GM23338 (cell line): ENCODE data around the gene RAD54L2.

Experiments used
- CREB1 ChIP-seq: fragments of 250-450 bp; sonication (Bioruptor Pico); IDR thresholded peaks from 2 replicates; pipeline ENCODE4 v1.5.0; 2020; ENCODE audit warnings: low read depth, mild to moderate bottlenecking, moderate library complexity
- CTCF ChIP-seq, 2 experiments: fragments of 200-600 bp in 1 of 2; sonication (generic) in 1 of 2; conservative IDR thresholded peaks; 2 replicates each; pipeline versions ENCODE4 v1.5.1 to v1.6.1; 2016 to 2017; ENCODE audit warnings: antibody characterized with exemption in 2 of 2, low read depth in 2 of 2, mild to moderate bottlenecking in 2 of 2, moderate library complexity in 1 of 2
- EZH2 ChIP-seq: fragments of 200-600 bp; sonication (generic); IDR thresholded peaks from one replicate; pipeline ENCODE4 v1.8.0; 2017; ENCODE audit warnings: antibody characterized with exemption, mild to moderate bottlenecking, low read depth; ENCODE audit not compliant: unreplicated experiment
- EZH2phosphoT487 ChIP-seq: fragments of 200-600 bp; sonication (generic); IDR thresholded peaks from one replicate; pipeline ENCODE4 v1.8.1; 2018; ENCODE audit warnings: antibody characterized with exemption; ENCODE audit not compliant: unreplicated experiment
- NANOG ChIP-seq: IDR thresholded peaks from 2 replicates; pipeline ENCODE4 v1.6.1; 2016; ENCODE audit warnings: antibody characterized with exemption, borderline replicate concordance
- POLR2AphosphoS5 ChIP-seq: IDR thresholded peaks from 2 replicates; pipeline ENCODE4 v1.6.1; 2016; ENCODE audit warnings: antibody characterized with exemption, low read depth
- TF ChIP-seq, protein P1 (sequence below): IDR thresholded peaks from one replicate; pipeline ENCODE4 v1.6.1; 2018; ENCODE audit warnings: antibody characterized with exemption; ENCODE audit not compliant: unreplicated experiment

DNA sequence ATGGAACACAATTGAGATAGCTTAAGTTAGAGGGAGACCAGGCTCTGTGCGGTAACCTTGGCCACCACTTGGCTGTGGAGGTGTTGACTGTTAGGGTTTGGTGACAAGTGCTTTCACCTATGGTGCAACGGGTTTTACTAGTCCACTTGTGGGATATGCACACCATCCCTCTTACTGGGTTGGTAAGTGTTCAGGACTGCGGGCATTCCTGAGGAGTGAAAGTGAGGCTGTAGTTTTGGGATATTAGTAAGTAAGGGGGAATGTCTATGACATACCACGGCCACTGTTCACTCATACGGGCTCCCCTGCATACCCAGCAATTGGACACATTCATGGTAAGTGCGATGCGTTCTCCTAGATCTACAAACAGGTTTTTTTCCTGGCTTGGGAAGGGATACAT lies 8.0 kb upstream of the RAD54L2 start:
- TF ChIP-seq CTCF (conservative IDR thresholded peaks at IDR 0.05; ENCODE audit: low read depth in 2 of 2) (no peak), POLR2AphosphoS5 (no peak), EZH2phosphoT487 (no peak), EZH2 (no peak), CREB1 (CRISPR knock-in tag) (no peak), NANOG (no peak)
- TF ChIP-seq, protein P1, sequence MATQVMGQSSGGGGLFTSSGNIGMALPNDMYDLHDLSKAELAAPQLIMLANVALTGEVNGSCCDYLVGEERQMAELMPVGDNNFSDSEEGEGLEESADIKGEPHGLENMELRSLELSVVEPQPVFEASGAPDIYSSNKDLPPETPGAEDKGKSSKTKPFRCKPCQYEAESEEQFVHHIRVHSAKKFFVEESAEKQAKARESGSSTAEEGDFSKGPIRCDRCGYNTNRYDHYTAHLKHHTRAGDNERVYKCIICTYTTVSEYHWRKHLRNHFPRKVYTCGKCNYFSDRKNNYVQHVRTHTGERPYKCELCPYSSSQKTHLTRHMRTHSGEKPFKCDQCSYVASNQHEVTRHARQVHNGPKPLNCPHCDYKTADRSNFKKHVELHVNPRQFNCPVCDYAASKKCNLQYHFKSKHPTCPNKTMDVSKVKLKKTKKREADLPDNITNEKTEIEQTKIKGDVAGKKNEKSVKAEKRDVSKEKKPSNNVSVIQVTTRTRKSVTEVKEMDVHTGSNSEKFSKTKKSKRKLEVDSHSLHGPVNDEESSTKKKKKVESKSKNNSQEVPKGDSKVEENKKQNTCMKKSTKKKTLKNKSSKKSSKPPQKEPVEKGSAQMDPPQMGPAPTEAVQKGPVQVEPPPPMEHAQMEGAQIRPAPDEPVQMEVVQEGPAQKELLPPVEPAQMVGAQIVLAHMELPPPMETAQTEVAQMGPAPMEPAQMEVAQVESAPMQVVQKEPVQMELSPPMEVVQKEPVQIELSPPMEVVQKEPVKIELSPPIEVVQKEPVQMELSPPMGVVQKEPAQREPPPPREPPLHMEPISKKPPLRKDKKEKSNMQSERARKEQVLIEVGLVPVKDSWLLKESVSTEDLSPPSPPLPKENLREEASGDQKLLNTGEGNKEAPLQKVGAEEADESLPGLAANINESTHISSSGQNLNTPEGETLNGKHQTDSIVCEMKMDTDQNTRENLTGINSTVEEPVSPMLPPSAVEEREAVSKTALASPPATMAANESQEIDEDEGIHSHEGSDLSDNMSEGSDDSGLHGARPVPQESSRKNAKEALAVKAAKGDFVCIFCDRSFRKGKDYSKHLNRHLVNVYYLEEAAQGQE = no peak
